ENCODE measurements around the gene HACD1. TPM values are rescaled to one million over a fixed set of nuclear protein-coding genes. Genes with fewer than 3 reads are reported as not detected.

Gene HACD1
- total and polyA plus RNA-seq, 7 experiments from 2014 or later: 0.24 to 1.6 (median 1.2) TPM; not detected in 3

DNA sequence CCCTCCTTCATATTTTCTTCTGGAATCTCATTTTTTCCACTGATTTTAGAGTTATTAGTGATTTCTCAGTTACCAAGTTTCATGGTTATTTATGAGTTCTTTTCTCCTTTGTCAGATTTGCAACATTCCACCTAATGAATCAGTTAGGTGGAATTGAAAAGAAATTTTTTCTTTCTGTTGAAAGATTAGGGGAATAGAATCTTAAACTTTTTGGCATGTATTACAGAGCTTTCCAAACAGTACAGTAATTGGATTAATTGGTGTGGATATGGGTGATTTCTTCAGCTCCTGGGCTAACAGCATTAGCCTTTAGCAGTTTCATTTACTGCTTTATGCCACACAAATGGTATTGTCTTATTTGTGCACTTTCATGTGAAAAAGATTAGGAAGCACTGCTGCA is 43.7 kb upstream of the HACD1 start:
- no peaks in the 10 kb centered on the region for H3K9me3 ChIP-seq (ENCODE audit: control insufficient read depth in 2 of 3, low read length in 3 of 3)
- H3K27ac ChIP-seq (ENCODE audit: low read depth, low read length): no peak overlapping the region
- ChIA-PET POLR2A (no interaction called here), CTCF (no interaction called here)
- peaks cover 0 to 51% (median 30%) of the 10 kb centered on the region in 5 donors for H3K36me3 Mint-ChIP-seq
- peaks cover 0 to 17% (median 0%) of the 10 kb centered on the region in 3 experiments for H3K36me3 ChIP-seq (ENCODE audit: control insufficient read depth in 2 of 3, insufficient read depth in 3 of 3, low read length in 3 of 3)
- H3K27me3 ChIP-seq (ENCODE audit: control insufficient read depth in 2 of 2, insufficient read depth in 2 of 2, low read length in 2 of 2): no peaks in the 10 kb centered on the region
- intact Hi-C loops (cut with micrococcal nuclease): no loop called here
- DNase-seq (no peak), ATAC-seq (no peak)
- H3K27ac Mint-ChIP-seq: peak overlapping the region in 1 of 9 donors; percentile 9
- H3K9me3 Mint-ChIP-seq: peaks cover 0 to 4% (median 0%) of the 10 kb centered on the region in 11 donors
- peaks cover 4 to 8% of the 10 kb centered on the region in 2 donors for H3K4me1 ChIP-seq (ENCODE audit: control insufficient read depth in 2 of 2, insufficient read depth in 2 of 2, low read length in 2 of 2)
- peaks cover 26 to 78% (median 63%) of the 10 kb centered on the region in 7 donors for H3K4me1 Mint-ChIP-seq
- no peak overlapping the region for H3K4me3 ChIP-seq (ENCODE audit: low read length)
- no peak overlapping the region for H3K4me3 Mint-ChIP-seq
- H3K27me3 Mint-ChIP-seq: no peaks in the 10 kb centered on the region

GRCh38 chr10:17659365-17659764 is 42.2 kb upstream of the HACD1 start:
- no peak for ATAC-seq
- H3K4me3 Mint-ChIP-seq: no peak overlapping the region
- Histone ChIP-seq H3K4me1 (ENCODE audit: control insufficient read depth in 2 of 2, insufficient read depth in 2 of 2, low read length in 2 of 2) (peaks cover 4 to 8% of the 10 kb centered on the region in 2 donors), H3K27ac (ENCODE audit: low read depth, low read length) (no peak overlapping the region), H3K4me3 (ENCODE audit: low read length) (no peak overlapping the region), H3K9me3 (ENCODE audit: control insufficient read depth in 2 of 3, low read length in 3 of 3) (no peaks in the 10 kb centered on the region), H3K27me3 (ENCODE audit: control insufficient read depth in 2 of 2, insufficient read depth in 2 of 2, low read length in 2 of 2) (no peaks in the 10 kb centered on the region), H3K36me3 (ENCODE audit: control insufficient read depth in 2 of 3, insufficient read depth in 3 of 3, low read length in 3 of 3) (peaks cover 0 to 17% (median 0%) of the 10 kb centered on the region in 3 experiments)
- ChIA-PET CTCF (interaction anchor here (0.6 kb wide), 1 partner anchor 113 kb away, joined by 5 read pairs; no protein-coding TSS in a partner anchor), POLR2A (no interaction called here)
- peaks cover 42 to 89% (median 74%) of the 10 kb centered on the region in 7 donors for H3K4me1 Mint-ChIP-seq
- H3K36me3 Mint-ChIP-seq: peaks cover 0 to 61% (median 39%) of the 10 kb centered on the region in 5 donors
- intact Hi-C loops (cut with micrococcal nuclease): no loop called here
- H3K27me3 Mint-ChIP-seq: no peaks in the 10 kb centered on the region
- DNase-seq: no peak
- no peak overlapping the region for H3K27ac Mint-ChIP-seq
- peaks cover 0 to 7% (median 0%) of the 10 kb centered on the region in 11 donors for H3K9me3 Mint-ChIP-seq

- Mint-ChIP-seq H3K4me1 (peaks cover 34 to 80% (median 69%) of the 10 kb centered on the region in 7 donors), H3K4me3 (peak overlapping the region in 6 of 10 donors; percentile 6 to 60 (median 36)), H3K9me3 (peaks cover 0 to 20% (median 4%) of the 10 kb centered on the region in 11 donors), H3K36me3 (peaks cover 11 to 64% (median 49%) of the 10 kb centered on the region in 5 donors), H3K27me3 (no peaks in the 10 kb centered on the region), H3K27ac (peak overlapping the region in 2 of 9 donors; percentile 13 to 53)
- ChIA-PET CTCF (no interaction called here), POLR2A (no interaction called here)
- no peak for DNase-seq
- Histone ChIP-seq H3K9me3 (ENCODE audit: control insufficient read depth in 2 of 3, low read length in 3 of 3) (peaks cover 0 to 7% (median 0%) of the 10 kb centered on the region in 3 experiments), H3K36me3 (ENCODE audit: control insufficient read depth in 2 of 3, insufficient read depth in 3 of 3, low read length in 3 of 3) (peaks cover 0 to 18% (median 0%) of the 10 kb centered on the region in 3 experiments), H3K27me3 (ENCODE audit: control insufficient read depth in 2 of 2, insufficient read depth in 2 of 2, low read length in 2 of 2) (no peaks in the 10 kb centered on the region), H3K4me3 (ENCODE audit: low read length) (no peak overlapping the region), H3K27ac (ENCODE audit: low read depth, low read length) (no peak overlapping the region), H3K4me1 (ENCODE audit: control insufficient read depth in 2 of 2, insufficient read depth in 2 of 2, low read length in 2 of 2) (peaks cover 0 to 4% of the 10 kb centered on the region in 2 donors)
- intact Hi-C loops (cut with micrococcal nuclease): no loop called here
- no peak for ATAC-seq
These were observed 39.9 kb upstream of the HACD1 start for GRCh38 chr10:17657103-17657500.

- no peak overlapping the region for H3K4me3 ChIP-seq (ENCODE audit: low read length)
- no peaks in the 10 kb centered on the region for H3K27me3 Mint-ChIP-seq
- POLR2A ChIA-PET: interaction anchor here (1.3 kb wide), 1 partner anchor 12 kb away, joined by 3 read pairs; the partner anchor contains the start of gene STAM
- no peak overlapping the region for H3K27ac ChIP-seq (ENCODE audit: low read depth, low read length)
- H3K36me3 ChIP-seq (ENCODE audit: control insufficient read depth in 2 of 3, insufficient read depth in 3 of 3, low read length in 3 of 3): peaks cover 0 to 5% (median 0%) of the 10 kb centered on the region in 3 experiments
- CTCF ChIA-PET: interaction anchor here (0.5 kb wide), 1 partner anchor 47 kb away, joined by 3 read pairs; no protein-coding TSS in a partner anchor
- H3K27me3 ChIP-seq (ENCODE audit: control insufficient read depth in 2 of 2, insufficient read depth in 2 of 2, low read length in 2 of 2): no peaks in the 10 kb centered on the region
- H3K4me1 Mint-ChIP-seq: peaks cover 43 to 83% (median 70%) of the 10 kb centered on the region in 7 donors
- peaks cover 0 to 20% (median 6%) of the 10 kb centered on the region in 11 donors for H3K9me3 Mint-ChIP-seq
- H3K36me3 Mint-ChIP-seq: peaks cover 11 to 62% (median 51%) of the 10 kb centered on the region in 5 donors
- no peak overlapping the region for H3K27ac Mint-ChIP-seq
- no peak for DNase-seq
- peak overlapping the region in 3 of 10 donors; percentile 14 to 27 (median 18) for H3K4me3 Mint-ChIP-seq
- H3K4me1 ChIP-seq (ENCODE audit: control insufficient read depth in 2 of 2, insufficient read depth in 2 of 2, low read length in 2 of 2): peaks cover 0 to 4% of the 10 kb centered on the region in 2 donors
- H3K9me3 ChIP-seq (ENCODE audit: control insufficient read depth in 2 of 3, low read length in 3 of 3): peaks cover 0 to 7% (median 0%) of the 10 kb centered on the region in 3 experiments
- peak; percentile 68 for ATAC-seq
- intact Hi-C loops (cut with micrococcal nuclease): no loop called here
These were observed 38.5 kb upstream of the HACD1 start for GRCh38 chr10:17655567-17656146.

- CTCF ChIA-PET: no interaction called here
- Mint-ChIP-seq H3K27ac (no peak overlapping the region), H3K27me3 (no peaks in the 10 kb centered on the region), H3K4me1 (peaks cover 47 to 84% (median 76%) of the 10 kb centered on the region in 7 donors), H3K4me3 (peak overlapping the region in 3 of 10 donors; percentile 14 to 47 (median 18)), H3K9me3 (peaks cover 0 to 20% (median 6%) of the 10 kb centered on the region in 11 donors), H3K36me3 (peaks cover 11 to 64% (median 51%) of the 10 kb centered on the region in 5 donors)
- H3K36me3 ChIP-seq (ENCODE audit: control insufficient read depth in 2 of 3, insufficient read depth in 3 of 3, low read length in 3 of 3): peaks cover 0 to 5% (median 0%) of the 10 kb centered on the region in 3 experiments
- peaks cover 0 to 7% (median 0%) of the 10 kb centered on the region in 3 experiments for H3K9me3 ChIP-seq (ENCODE audit: control insufficient read depth in 2 of 3, low read length in 3 of 3)
- intact Hi-C loops (cut with micrococcal nuclease): no loop called here
- no peaks in the 10 kb centered on the region for H3K27me3 ChIP-seq (ENCODE audit: control insufficient read depth in 2 of 2, insufficient read depth in 2 of 2, low read length in 2 of 2)
- ATAC-seq (no peak), DNase-seq (no peak)
- H3K27ac ChIP-seq (ENCODE audit: low read depth, low read length): no peak overlapping the region
- H3K4me1 ChIP-seq (ENCODE audit: control insufficient read depth in 2 of 2, insufficient read depth in 2 of 2, low read length in 2 of 2): peaks cover under 1 to 4% of the 10 kb centered on the region in 2 donors
- POLR2A ChIA-PET: interaction anchor here (1.3 kb wide), 1 partner anchor 11 kb away, joined by 3 read pairs; the partner anchor contains the start of gene STAM
- H3K4me3 ChIP-seq (ENCODE audit: low read length): no peak overlapping the region
These were observed 37.8 kb upstream of the HACD1 start for GRCh38 chr10:17655009-17655408.

GRCh38 chr10:17652585-17652984 is 35.4 kb upstream of the HACD1 start:
- Mint-ChIP-seq H3K36me3 (peaks cover 11 to 72% (median 51%) of the 10 kb centered on the region in 5 donors), H3K4me1 (peaks cover 47 to 87% (median 85%) of the 10 kb centered on the region in 7 donors), H3K27ac (no peak overlapping the region), H3K9me3 (peaks cover 0 to 20% (median 5%) of the 10 kb centered on the region in 11 donors), H3K27me3 (no peaks in the 10 kb centered on the region), H3K4me3 (no peak overlapping the region)
- H3K27ac ChIP-seq (ENCODE audit: low read depth, low read length): no peak overlapping the region
- no peak overlapping the region for H3K4me3 ChIP-seq (ENCODE audit: low read length)
- DNase-seq (no peak), ATAC-seq (no peak)
- CTCF ChIA-PET: no interaction called here
- H3K4me1 ChIP-seq (ENCODE audit: control insufficient read depth in 2 of 2, insufficient read depth in 2 of 2, low read length in 2 of 2): peaks cover 4 to 17% of the 10 kb centered on the region in 2 donors
- intact Hi-C loops (cut with micrococcal nuclease): no loop called here
- peaks cover 0 to 5% (median 0%) of the 10 kb centered on the region in 3 experiments for H3K36me3 ChIP-seq (ENCODE audit: control insufficient read depth in 2 of 3, insufficient read depth in 3 of 3, low read length in 3 of 3)
- POLR2A ChIA-PET: interaction anchor here (1.2 kb wide), 1 partner anchor 9 kb away, joined by 7 read pairs; the partner anchor contains the start of gene STAM
- peaks cover 0 to 7% (median 0%) of the 10 kb centered on the region in 3 experiments for H3K9me3 ChIP-seq (ENCODE audit: control insufficient read depth in 2 of 3, low read length in 3 of 3)
- H3K27me3 ChIP-seq (ENCODE audit: control insufficient read depth in 2 of 2, insufficient read depth in 2 of 2, low read length in 2 of 2): no peaks in the 10 kb centered on the region
